SU-DHL-6 (cell line): Measurements from ENCODE around the gene C11orf65.

Experiments used
- EZH2phosphoT487 ChIP-seq: fragments of 200-600 bp; sonication (generic), shearing (Covaris generic); conservative IDR thresholded peaks from 2 replicates; pipeline ENCODE4 v1.6.1; 2018; ENCODE audit warnings: mild to moderate bottlenecking, antibody characterized with exemption, low read length, moderate library complexity, mixed read lengths
- TF ChIP-seq, protein P1 (sequence below): fragments of 200-600 bp; sonication (generic); IDR thresholded peaks from one replicate; pipeline ENCODE4 v1.5.1; 2017; ENCODE audit warnings: antibody characterized with exemption, mild to moderate bottlenecking, low read length, moderate library complexity; ENCODE audit not compliant: insufficient read depth, poor library complexity, severe bottlenecking

DNA sequence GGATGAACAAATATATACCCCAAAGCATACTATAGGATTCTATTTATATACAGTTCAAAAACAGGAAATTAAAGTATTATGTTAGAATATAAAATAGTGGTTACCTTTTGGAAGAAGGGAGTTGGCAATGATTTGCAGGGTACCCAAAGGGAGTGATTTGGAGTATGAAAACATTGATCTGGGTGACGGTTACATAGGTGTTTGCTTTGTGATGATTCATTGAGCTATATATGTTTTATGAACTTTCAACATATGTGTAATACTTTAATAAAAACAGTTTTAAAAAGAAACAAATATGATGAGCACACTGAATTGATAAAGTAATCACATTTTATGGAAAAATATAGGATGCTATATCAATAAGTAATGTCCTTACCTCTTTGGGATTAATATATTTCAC is 36.0 kb downstream of the C11orf65 start:
- TF ChIP-seq, protein P1, sequence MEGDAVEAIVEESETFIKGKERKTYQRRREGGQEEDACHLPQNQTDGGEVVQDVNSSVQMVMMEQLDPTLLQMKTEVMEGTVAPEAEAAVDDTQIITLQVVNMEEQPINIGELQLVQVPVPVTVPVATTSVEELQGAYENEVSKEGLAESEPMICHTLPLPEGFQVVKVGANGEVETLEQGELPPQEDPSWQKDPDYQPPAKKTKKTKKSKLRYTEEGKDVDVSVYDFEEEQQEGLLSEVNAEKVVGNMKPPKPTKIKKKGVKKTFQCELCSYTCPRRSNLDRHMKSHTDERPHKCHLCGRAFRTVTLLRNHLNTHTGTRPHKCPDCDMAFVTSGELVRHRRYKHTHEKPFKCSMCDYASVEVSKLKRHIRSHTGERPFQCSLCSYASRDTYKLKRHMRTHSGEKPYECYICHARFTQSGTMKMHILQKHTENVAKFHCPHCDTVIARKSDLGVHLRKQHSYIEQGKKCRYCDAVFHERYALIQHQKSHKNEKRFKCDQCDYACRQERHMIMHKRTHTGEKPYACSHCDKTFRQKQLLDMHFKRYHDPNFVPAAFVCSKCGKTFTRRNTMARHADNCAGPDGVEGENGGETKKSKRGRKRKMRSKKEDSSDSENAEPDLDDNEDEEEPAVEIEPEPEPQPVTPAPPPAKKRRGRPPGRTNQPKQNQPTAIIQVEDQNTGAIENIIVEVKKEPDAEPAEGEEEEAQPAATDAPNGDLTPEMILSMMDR = no peak
- no peak for TF ChIP-seq EZH2phosphoT487
